Panc1 (cell line): ENCODE measurements around the gene NCK2. TPM values are rescaled to one million over a fixed set of nuclear protein-coding genes. Genes with fewer than 3 reads are reported as not detected.

Source experiments
- ATAC-seq: fragments of 200-7000 bp; cut with Tn5 transposase; 2 replicates; pipeline ENCODE4 v1.9.1; 2020; ENCODE audit warnings: mild to moderate bottlenecking, moderate library complexity
- BruUV-seq: library from RNA; stranded (reverse); fragments of 400-500 nt; replicated peaks from 2 replicates; lab custom pipeline; 2021; lab: Mats Ljungman, UMichigan
- CTCF ChIA-PET: fragments of 300-600 bp; sonication (Branson Sonifier 250); formaldehyde crosslinking; loops from one replicate; lab custom pipeline; 2022; ENCODE audit warnings: antibody characterized with exemption; lab: Charles Lee
- POLR2A ChIA-PET: fragments of 300-600 bp; sonication (Branson Sonifier 250); formaldehyde crosslinking; loops from one replicate; lab custom pipeline; 2022; ENCODE audit warnings: antibody characterized with exemption; lab: Charles Lee
- DNase-seq: peaks from one replicate; pipeline ENCODE4 v3.0.0-alpha.2; 2010; ENCODE audit warnings: low read depth, low spot score
- H3K27ac ChIP-seq: 2 replicates; pipeline ENCODE4 v1.5.1; 2011; ENCODE audit warnings: mild to moderate bottlenecking, low read length, inconsistent platforms
- H3K27me3 ChIP-seq: fragments of 200-500 bp; sonication (Bioruptor generic); 2 replicates; pipeline ENCODE4 v1.6.0; 2014; ENCODE audit warnings: low read length, inconsistent platforms; ENCODE audit not compliant: control insufficient read depth, insufficient read depth
- H3K36me3 ChIP-seq: fragments of 200-500 bp; sonication (Bioruptor generic); 2 replicates; pipeline ENCODE4 v1.5.1; 2014; ENCODE audit warnings: inconsistent platforms, mild to moderate bottlenecking, low read length, moderate library complexity; ENCODE audit not compliant: control insufficient read depth, insufficient read depth
- H3K4me1 ChIP-seq: 2 replicates; pipeline ENCODE4 v1.5.1; 2011; ENCODE audit warnings: inconsistent platforms, mild to moderate bottlenecking, low read length, moderate library complexity; ENCODE audit not compliant: control insufficient read depth, insufficient read depth
- H3K4me3 ChIP-seq, 2 experiments: 2 replicates each; pipeline ENCODE4 v1.5.1; 2011 to 2012; ENCODE audit warnings: low read depth in 2 of 2, low read length in 2 of 2, mild to moderate bottlenecking in 2 of 2, inconsistent platforms in 1 of 2, moderate library complexity in 1 of 2
- H3K9me3 ChIP-seq: fragments of 200-500 bp; sonication (Bioruptor generic); 2 replicates; pipeline ENCODE4 v1.5.1; 2014; ENCODE audit warnings: low read depth, mild to moderate bottlenecking, inconsistent platforms, low read length, moderate library complexity; ENCODE audit not compliant: control insufficient read depth, insufficient read depth
- POLR2AphosphoS5 ChIP-seq: IDR thresholded peaks from 2 replicates; pipeline ENCODE4 v1.6.1; 2012; ENCODE audit warnings: mild to moderate bottlenecking, low read depth, low read length, moderate library complexity
- SIN3A ChIP-seq: IDR thresholded peaks from 2 replicates; pipeline ENCODE4 v1.6.1; 2012; ENCODE audit warnings: low read depth, mild to moderate bottlenecking, low read length, moderate library complexity, borderline replicate concordance; ENCODE audit not compliant: insufficient read depth
- TCF7L2 ChIP-seq: IDR thresholded peaks from 2 replicates; pipeline ENCODE4 v1.6.1; 2011; ENCODE audit warnings: mild to moderate bottlenecking, low read depth, low read length, inconsistent platforms
- in situ Hi-C: cut with HindIII; loops from 2 replicates; pipeline ENCODE4 v1.10.0; 2016; ENCODE audit warnings: low sequenced_read_pairs, low pct_unique_long_range_greater_than_20kb
- intact Hi-C: fragments of 100-400 bp; cut with micrococcal nuclease; formaldehyde crosslinking; loops from one replicate; pipeline ENCODE4 v1.10.0; 2022; ENCODE audit not compliant: unreplicated experiment
- total RNA-seq: library from RNA; stranded (reverse); gene quantifications from one replicate; pipeline ENCODE4 v1.2.1, GENCODE V29; 2021; ENCODE audit not compliant: unreplicated experiment
- TF ChIP-seq, protein P1 (sequence below), 2 experiments: IDR thresholded peaks; 2 replicates each; pipeline ENCODE4 v1.6.1; 2011 to 2012; ENCODE audit warnings: low read depth in 2 of 2, control low read depth in 1 of 2, low read length in 1 of 2, mild to moderate bottlenecking in 1 of 2, moderate library complexity in 1 of 2; ENCODE audit not compliant: insufficient read depth in 1 of 2
- TF ChIP-seq, protein P2 (sequence below): fragments of 450-650 bp; IDR thresholded peaks from 2 replicates; pipeline ENCODE4 v1.5.1; 2017; ENCODE audit warnings: mild to moderate bottlenecking

The NCK2 gene
- total RNA-seq, 1 experiment from 2014 or later = 60.7 TPM

DNA sequence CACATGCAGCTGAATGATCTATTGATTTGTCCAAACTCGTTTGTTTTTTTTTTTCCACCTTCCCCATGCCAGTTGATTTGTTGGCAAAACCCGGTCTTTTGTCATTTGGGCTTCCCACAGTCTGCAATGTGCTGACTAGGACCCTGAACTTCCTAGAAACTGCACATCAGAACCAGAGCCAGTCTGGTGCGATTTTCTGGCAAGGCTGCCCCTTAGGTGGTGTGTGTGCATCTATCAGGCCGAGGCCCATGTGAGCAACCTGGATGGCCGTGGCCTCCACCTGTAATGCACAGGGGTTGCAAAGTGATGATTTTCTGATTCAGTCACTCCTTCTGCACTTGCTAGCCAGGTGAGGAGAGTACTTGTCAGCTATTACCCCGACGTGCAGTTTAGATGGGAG is 47.8 kb downstream of the NCK2 start:
- CTCF ChIA-PET = no interaction called here
- ATAC-seq (no peak), DNase-seq (no peak)
- H3K9me3 ChIP-seq = no peaks in the 10 kb centered on the region
- BruUV-seq = no TSS peak
- in situ Hi-C loops (no loop called here), intact Hi-C loops (no loop called here)
- TF ChIP-seq, protein P1, sequence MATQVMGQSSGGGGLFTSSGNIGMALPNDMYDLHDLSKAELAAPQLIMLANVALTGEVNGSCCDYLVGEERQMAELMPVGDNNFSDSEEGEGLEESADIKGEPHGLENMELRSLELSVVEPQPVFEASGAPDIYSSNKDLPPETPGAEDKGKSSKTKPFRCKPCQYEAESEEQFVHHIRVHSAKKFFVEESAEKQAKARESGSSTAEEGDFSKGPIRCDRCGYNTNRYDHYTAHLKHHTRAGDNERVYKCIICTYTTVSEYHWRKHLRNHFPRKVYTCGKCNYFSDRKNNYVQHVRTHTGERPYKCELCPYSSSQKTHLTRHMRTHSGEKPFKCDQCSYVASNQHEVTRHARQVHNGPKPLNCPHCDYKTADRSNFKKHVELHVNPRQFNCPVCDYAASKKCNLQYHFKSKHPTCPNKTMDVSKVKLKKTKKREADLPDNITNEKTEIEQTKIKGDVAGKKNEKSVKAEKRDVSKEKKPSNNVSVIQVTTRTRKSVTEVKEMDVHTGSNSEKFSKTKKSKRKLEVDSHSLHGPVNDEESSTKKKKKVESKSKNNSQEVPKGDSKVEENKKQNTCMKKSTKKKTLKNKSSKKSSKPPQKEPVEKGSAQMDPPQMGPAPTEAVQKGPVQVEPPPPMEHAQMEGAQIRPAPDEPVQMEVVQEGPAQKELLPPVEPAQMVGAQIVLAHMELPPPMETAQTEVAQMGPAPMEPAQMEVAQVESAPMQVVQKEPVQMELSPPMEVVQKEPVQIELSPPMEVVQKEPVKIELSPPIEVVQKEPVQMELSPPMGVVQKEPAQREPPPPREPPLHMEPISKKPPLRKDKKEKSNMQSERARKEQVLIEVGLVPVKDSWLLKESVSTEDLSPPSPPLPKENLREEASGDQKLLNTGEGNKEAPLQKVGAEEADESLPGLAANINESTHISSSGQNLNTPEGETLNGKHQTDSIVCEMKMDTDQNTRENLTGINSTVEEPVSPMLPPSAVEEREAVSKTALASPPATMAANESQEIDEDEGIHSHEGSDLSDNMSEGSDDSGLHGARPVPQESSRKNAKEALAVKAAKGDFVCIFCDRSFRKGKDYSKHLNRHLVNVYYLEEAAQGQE (IDR thresholded peaks at IDR 0.05; ENCODE audit: insufficient read depth in 1 of 2, low read depth in 2 of 2, low read length in 1 of 2) = no peak
- no peak for TF ChIP-seq TCF7L2
- TF ChIP-seq, protein P2, sequence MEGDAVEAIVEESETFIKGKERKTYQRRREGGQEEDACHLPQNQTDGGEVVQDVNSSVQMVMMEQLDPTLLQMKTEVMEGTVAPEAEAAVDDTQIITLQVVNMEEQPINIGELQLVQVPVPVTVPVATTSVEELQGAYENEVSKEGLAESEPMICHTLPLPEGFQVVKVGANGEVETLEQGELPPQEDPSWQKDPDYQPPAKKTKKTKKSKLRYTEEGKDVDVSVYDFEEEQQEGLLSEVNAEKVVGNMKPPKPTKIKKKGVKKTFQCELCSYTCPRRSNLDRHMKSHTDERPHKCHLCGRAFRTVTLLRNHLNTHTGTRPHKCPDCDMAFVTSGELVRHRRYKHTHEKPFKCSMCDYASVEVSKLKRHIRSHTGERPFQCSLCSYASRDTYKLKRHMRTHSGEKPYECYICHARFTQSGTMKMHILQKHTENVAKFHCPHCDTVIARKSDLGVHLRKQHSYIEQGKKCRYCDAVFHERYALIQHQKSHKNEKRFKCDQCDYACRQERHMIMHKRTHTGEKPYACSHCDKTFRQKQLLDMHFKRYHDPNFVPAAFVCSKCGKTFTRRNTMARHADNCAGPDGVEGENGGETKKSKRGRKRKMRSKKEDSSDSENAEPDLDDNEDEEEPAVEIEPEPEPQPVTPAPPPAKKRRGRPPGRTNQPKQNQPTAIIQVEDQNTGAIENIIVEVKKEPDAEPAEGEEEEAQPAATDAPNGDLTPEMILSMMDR = no peak
- no peak for TF ChIP-seq SIN3A
- no peak for TF ChIP-seq POLR2AphosphoS5
- H3K27ac ChIP-seq = no peak overlapping the region
- no peak overlapping the region for H3K4me3 ChIP-seq
- POLR2A ChIA-PET = no interaction called here
- H3K27me3 ChIP-seq = no peaks in the 10 kb centered on the region
- no peaks in the 10 kb centered on the region for H3K36me3 ChIP-seq
- 0 out of 2 replicates have a peak, but pooled peaks cover 2% of the 10 kb centered on the region for H3K4me1 ChIP-seq

DNA sequence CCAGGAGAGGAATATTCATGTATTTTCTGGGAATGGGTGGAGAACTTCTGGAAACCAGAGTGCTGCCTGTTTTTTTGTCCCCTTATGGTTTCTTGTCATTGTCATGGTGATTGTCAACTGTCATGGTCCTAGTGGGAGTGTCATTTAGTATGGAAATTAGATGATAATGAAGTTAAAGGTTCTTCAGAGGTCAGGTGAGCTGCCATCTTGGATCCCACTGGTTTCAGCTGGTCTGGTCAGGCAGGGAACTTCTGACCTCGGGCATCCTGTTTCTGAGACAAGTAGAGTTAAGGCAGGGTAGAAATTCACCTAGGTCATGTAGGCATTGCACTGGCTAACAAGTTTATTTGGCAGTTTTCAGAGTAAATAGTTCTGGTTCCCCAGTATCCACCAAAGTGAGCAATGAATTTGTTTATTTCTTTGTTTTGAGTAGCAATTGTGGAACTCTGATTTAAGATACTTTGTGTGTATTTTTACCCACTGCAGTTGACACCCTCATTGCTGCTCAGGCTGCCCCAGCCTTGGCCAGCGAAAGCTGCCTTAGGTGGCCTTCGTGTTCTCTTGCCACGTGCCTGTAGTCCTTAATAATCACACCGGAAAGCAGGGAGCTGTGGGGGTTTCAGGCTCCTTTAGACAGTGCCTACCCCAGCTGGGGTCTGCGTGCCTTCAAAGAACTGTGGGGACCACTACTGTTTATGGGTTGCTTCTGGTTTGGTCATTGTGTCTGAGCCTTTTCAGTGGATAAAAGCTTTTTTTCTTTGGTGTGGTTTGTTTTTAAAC is 48.7 kb downstream of the NCK2 start:
- no TSS peak for BruUV-seq
- 0 out of 2 replicates have a peak, but pooled peaks cover 2% of the 10 kb centered on the region for H3K4me1 ChIP-seq
- DNase-seq (no peak), ATAC-seq (no peak)
- intact Hi-C loops (no loop called here), in situ Hi-C loops (no loop called here)
- H3K27me3 ChIP-seq = no peaks in the 10 kb centered on the region
- POLR2A ChIA-PET = interaction anchor here (0.7 kb wide), 1 partner anchor 81 kb away, joined by 6 read pairs; no protein-coding TSS in a partner anchor
- TF ChIP-seq SIN3A = no peak
- TF ChIP-seq, protein P2 = no peak
- TF ChIP-seq POLR2AphosphoS5 = no peak
- TF ChIP-seq TCF7L2 = no peak
- TF ChIP-seq, protein P1 (IDR thresholded peaks at IDR 0.05; ENCODE audit: insufficient read depth in 1 of 2, low read depth in 2 of 2, low read length in 1 of 2) = no peak
- H3K9me3 ChIP-seq = no peaks in the 10 kb centered on the region
- CTCF ChIA-PET = no interaction called here
- H3K27ac ChIP-seq = no peak overlapping the region
- no peak overlapping the region for H3K4me3 ChIP-seq
- no peaks in the 10 kb centered on the region for H3K36me3 ChIP-seq
